IPS-NIHi7 (cell line): ENCODE measurements around the gene CEP72.
"Not testable (repeated sequence)": the region's sequence is repeated elsewhere in the genome, so short reads cannot be mapped to it uniquely, and the experiment has no call there.

Source experiments
- DNase-seq: peaks from one replicate; pipeline ENCODE4 v3.0.0; 2012; ENCODE audit warnings: mixed read lengths; ENCODE audit errors: extremely low spot score

Gene CEP72, protein sequence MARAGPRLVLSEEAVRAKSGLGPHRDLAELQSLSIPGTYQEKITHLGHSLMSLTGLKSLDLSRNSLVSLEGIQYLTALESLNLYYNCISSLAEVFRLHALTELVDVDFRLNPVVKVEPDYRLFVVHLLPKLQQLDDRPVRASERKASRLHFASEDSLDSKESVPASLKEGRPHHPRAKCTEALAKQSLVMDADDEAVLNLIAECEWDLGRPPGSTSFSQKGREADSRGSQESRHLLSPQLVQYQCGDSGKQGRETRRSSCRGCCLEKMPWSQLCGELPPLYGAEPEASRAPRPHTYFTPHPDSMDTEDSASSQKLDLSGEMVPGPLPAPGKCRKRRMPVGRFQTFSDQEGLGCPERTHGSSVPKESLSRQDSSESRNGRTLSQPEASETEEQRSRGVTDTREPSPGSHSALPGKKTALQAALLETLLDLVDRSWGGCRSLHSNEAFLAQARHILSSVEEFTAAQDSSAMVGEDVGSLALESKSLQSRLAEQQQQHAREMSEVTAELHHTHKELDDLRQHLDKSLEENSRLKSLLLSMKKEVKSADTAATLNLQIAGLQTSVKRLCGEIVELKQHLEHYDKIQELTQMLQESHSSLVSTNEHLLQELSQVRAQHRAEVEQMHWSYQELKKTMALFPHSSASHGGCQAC

GRCh38 chr5:611731-612486, at the start of gene CEP72:
CEP72 (plus strand) TSS chr5:612340; CDS start chr5:612362, 22 bp downstream.
- peak; percentile 99 for DNase-seq

DNA sequence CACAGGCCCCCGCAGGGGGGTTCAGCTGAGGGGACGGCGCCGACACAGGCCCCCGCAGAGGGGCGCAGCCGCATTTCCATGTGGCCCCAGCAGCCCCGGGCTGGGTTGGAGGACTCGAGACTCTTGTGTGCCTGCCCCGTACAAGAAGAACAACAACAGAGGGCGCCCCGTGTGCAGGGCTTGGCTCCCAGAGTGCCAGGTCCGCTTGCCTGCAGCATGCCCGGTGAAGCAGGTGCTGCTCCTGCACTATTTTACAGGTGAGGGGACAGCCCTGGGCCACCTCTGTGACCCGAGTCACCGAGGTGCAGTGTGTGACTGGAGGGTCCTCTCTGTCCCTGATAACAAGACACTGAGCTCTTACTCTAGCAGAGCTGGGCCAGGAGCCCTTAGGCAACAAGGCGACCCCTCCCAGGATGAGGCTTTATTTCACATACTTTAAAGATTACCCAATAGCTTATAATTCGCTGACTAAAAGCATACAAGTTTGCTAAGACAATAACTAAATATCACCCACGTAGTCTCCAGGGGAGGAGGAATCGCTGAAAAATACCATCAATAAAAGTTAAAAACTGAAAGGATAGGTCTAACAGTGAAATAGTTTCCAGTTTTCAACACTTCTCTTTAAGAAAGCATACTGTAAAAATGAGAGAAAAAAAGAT, 46.2 kb upstream of the CEP72 start:
- DNase-seq, result peak; percentile 49

DNA sequence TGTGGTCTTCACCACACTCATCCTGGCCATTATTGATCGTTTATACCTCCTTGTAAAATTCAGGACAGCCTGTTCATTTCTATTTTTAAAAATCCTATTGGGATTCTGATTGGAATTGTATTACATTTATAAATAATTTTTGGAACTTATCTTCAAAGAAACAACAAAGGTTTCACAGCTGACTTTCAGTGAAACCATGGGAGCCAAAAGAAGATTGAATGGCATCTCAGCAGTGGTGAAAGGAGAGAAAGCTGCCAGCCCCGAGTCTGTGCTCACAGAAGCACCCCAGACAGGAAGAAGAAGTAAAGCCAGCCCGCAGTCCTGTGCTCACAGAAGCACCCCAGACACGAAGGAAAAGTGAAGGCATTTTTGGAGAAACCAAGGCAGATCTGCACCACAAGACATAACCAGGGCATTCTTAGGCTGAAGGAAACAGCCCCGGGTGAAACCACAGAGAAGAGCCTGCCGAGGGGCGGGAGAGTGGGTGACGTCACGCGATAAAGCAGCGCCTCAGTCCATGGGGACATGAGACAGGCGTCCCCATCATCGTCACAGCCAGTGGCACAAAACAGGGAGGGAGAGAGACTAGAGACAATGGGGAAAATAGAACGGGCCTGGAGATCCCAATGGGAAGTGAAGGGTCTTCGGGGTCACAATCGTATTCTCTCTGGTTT, 45.4 kb upstream of the CEP72 start:
- no peak for DNase-seq

DNA sequence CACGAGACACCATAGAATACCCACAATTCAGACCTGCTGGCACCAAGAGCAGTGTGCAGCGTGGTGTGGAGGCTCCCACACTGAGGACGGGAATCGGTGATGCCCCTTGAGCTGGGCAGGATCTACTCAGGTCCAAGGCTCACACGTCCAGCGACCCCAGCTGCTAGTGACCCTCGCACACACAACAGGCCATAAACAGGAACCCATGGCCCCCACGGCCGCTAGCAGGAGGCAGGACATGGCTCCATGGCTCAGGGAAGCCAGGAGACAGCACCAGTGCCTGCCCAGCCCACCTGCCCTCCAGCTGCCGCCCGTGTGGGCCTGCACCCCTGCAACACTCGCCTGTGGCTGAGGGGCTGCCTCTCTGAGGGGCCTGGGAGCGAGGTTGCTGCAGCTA, 44.5 kb upstream of the CEP72 start:
- DNase-seq, result no peak

- peak; percentile 13 for DNase-seq
These were observed 43.9 kb upstream of the CEP72 start for GRCh38 chr5:568061-568781.

DNA sequence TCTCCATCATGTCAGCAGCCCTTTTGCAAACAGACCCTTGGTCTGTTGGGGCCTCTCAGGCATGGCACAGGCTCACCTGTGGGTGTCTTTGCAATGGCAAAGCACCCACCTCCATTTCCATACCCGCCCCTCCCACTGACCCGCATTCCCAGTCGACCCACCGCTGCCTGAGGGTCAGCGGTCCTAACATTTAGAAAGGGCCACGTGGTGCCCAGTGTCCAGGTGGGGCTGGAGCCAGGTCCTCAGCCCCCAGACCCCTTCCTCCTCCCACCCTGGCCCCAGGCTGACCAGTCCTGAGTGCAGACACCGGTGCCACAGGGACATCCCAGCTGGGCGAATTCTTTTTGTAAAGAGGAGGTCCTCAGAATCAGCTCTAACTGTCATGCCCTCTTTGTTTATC, 43.3 kb upstream of the CEP72 start:
- DNase-seq, result no peak

GRCh38 chr5:569358-569867, 42.7 kb upstream of the CEP72 start:
- DNase-seq, result no peak

- DNase-seq, result no peak
These were observed 42.2 kb upstream of the CEP72 start for GRCh38 chr5:569868-570361.

- no peak for DNase-seq
These were observed 41.7 kb upstream of the CEP72 start for GRCh38 chr5:570446-570845.

GRCh38 chr5:570886-571285, 41.3 kb upstream of the CEP72 start:
- DNase-seq, result no peak

DNA sequence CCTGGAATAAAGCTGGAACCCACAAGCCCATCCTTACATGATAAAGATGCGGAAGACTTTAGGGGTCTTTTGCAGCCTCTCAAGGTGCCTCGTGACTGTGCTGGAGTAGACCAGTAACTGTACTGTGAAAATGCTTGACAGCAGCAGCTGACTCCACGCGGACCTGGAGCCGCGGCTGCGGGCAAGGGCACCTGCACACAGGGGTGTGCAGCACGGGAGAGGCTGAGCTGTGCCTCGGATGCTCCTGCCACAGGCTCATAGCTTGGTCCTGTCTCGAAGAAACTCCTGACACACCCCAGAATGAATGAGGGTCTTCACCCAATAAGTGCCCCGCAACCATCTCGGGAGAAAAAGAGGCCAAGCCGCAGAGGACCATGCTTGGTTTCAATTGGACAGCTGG, 40.3 kb upstream of the CEP72 start:
- DNase-seq, result no peak

GRCh38 chr5:572398-573019, 39.6 kb upstream of the CEP72 start:
- no peak for DNase-seq

GRCh38 chr5:573206-573605, 38.9 kb upstream of the CEP72 start:
- DNase-seq, result no peak

DNA sequence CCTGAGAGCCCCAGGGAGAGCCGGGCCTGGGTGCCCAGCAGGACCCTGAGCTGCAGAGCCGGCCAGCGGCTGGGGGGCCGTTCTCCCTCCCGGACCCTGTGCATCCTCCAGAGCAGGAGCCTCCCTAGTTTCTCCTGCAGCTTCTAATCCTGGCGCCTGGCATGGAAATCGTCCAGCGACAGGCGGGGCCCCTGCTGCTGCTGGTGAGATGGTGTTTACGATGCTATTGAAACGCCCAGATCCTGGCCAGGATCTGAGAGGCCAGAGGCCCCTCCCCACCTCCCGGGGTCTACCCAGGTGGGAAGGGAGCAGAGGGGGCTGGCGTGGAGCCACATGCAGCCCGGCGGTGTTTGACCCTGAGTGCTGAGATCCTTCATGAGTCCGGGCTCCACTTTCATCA, 38.2 kb upstream of the CEP72 start:
- no peak for DNase-seq

GRCh38 chr5:574906-575305, 37.2 kb upstream of the CEP72 start:
- no peak for DNase-seq

DNA sequence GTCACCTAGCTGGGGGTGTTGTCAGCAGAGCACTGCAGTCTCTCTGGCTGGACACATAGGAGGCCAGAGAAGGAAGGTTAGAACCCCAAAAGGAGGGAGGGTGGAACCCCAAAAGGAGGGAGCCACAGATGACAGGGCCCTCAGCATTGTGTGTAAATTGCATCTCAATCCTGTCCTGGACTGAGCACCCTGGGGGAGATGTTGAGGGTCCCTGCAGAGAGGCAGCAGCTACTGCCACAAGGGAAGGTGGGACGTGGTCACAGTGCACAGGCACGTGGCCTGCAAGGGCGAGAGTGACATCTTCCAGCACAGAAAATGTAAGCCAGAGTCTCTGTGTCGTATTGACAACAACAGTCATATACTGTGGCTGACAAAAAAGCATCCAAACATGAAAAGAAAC, 36.5 kb upstream of the CEP72 start:
- DNase-seq, result no peak

GRCh38 chr5:577214-577613, 34.9 kb upstream of the CEP72 start:
- not testable (repeated sequence) for DNase-seq

DNA sequence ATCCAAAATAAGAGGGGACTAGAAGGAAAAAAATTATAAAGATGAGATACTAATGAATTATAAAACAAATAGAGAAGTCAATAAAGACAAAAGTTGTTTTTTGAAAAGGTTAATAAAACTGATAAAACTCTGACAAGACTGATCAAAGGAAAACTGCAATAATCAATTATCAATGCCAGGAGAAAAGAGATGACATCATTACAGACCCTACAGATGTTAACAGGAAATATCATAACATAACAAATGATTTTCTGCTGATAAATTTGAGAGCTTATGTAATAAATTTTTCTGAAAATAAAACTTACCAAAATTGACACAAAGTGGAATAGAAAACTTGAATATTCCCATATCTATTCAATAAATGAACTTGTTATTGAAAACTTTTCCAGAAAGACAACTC, 34.3 kb upstream of the CEP72 start:
- no peak for DNase-seq

- DNase-seq, result no peak
These were observed 32.9 kb upstream of the CEP72 start for GRCh38 chr5:579211-579610.

GRCh38 chr5:579746-580366, 32.3 kb upstream of the CEP72 start:
- no peak for DNase-seq
